ENCODE measurements around the gene PHYHIPL.

DNA sequence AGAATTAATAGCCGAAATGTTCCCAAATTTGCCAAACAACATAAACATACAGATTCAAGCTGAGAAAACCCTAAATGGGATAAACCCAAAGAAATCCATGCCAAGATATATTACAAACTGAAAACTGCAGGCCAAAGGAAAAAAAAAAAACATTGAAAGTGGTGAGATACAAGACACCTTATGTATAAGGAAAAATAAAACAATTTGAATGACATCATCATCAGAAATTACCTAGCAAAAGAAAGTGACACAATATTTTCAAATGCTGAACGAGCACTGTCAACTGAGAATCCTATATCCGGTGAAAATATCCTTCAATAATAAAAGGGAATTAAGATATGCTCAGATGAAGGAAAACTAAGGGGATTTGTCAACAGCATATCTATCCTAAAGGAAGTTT lies 66.5 kb downstream of the PHYHIPL start:
- TF ChIP-seq GATA2 (IDR thresholded peaks at IDR 0.05; ENCODE audit: low read depth, low read length) (no peak), GATA3 (IDR thresholded peaks at IDR 0.05; ENCODE audit: low read depth, low read length) (no peak)
